Omental fat pad (tissue), 4 donors: ENCODE results near the gene SLC24A3. TPM values are rescaled to one million over a fixed set of nuclear protein-coding genes. Genes with fewer than 3 reads are reported as not detected.

Experiments
- ATAC-seq: fragments of 150-250 bp; one replicate; pipeline ENCODE4 v1.9.1; 2016; ENCODE audit warnings: mild to moderate bottlenecking, moderate library complexity; ENCODE audit not compliant: low FRiP score
- DNase-seq: peaks from one replicate; pipeline ENCODE4 v3.0.0-alpha.2; 2019; ENCODE audit warnings: low spot score
- total RNA-seq, 4 donors: library from RNA; depleted of rRNA; stranded (reverse); fragments of >200 nt; gene quantifications; one replicate each; pipeline ENCODE4 v1.1.0, GENCODE V29; 2016
- TF ChIP-seq, protein P1 (sequence below), 3 donors: fragments of 450-650 bp; IDR thresholded peaks; one replicate each; pipeline ENCODE4 v1.5.1; 2016 to 2017; ENCODE audit warnings: antibody characterized with exemption in 3 of 3, mild to moderate bottlenecking in 3 of 3, moderate library complexity in 2 of 3

SLC24A3 gene
- total RNA-seq, 4 donors from 2014 or later: 6.3 to 14.0 (median 9.2) TPM

DNA sequence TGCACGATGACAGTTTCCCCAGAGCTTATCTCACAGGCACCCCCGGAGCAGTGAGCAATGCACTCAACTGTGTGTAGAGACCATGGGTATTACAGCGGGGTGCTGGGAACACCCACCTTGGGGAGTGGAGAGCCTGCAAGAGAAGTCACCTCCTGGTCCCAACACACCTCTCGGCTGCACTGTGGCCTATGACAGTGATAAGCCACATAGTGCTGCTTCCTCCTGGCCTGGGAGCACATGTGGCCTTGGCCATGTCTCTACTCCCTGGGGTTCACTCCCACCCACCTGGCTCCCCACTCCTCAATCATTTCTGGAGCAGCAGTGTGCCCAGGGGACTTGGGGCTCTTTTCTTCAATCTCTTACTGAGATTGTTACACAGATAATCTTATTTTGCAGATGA, 77.0 kb downstream of the SLC24A3 start:
- TF ChIP-seq, protein P1, sequence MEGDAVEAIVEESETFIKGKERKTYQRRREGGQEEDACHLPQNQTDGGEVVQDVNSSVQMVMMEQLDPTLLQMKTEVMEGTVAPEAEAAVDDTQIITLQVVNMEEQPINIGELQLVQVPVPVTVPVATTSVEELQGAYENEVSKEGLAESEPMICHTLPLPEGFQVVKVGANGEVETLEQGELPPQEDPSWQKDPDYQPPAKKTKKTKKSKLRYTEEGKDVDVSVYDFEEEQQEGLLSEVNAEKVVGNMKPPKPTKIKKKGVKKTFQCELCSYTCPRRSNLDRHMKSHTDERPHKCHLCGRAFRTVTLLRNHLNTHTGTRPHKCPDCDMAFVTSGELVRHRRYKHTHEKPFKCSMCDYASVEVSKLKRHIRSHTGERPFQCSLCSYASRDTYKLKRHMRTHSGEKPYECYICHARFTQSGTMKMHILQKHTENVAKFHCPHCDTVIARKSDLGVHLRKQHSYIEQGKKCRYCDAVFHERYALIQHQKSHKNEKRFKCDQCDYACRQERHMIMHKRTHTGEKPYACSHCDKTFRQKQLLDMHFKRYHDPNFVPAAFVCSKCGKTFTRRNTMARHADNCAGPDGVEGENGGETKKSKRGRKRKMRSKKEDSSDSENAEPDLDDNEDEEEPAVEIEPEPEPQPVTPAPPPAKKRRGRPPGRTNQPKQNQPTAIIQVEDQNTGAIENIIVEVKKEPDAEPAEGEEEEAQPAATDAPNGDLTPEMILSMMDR (IDR thresholded peaks at IDR 0.05): no peak

DNA sequence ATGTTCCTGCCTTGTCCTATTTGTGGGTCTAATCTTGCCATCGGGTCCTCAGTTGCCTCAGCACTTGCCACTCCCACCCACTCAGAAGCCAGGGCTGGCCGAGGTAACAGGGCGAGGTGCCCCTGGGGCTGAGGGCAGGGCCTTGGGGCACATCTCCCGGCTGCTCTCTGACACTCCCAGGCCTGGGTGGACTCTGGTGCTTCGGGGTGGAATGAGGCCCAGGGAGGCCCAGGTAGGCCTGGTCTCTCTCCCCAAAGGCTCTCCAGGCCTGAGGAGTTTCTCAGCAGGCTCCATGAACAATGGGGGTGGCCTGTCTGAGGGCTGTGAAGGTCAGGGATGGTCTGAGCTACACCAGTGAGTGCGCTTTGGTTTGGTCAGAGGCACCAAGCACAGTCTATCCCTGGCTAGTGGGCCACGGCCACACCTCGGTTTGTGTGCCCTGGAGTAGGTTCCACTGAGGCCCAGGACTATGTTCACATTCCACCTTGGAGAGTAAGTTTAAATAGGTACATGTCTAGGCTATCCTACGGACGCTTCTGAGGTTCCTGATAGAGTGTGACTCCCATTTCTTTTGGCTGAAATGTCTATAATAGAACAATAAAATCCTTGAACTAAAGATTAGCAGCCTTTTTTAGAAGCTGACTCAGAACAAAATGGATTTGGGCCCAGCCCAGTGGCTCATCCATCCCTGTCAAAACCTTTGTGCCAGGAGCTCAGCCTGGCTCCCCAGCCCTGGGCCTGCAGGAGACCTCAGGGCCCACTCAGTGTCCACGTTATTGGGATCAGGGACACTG, 78.8 kb downstream of the SLC24A3 start:
- ATAC-seq (no peak), DNase-seq (no peak)
- TF ChIP-seq, protein P1 (IDR thresholded peaks at IDR 0.05): no peak

More for the DNA sequence above, 77.0 kb downstream of the SLC24A3 start:
- DNase-seq (no peak), ATAC-seq (no peak)

DNA sequence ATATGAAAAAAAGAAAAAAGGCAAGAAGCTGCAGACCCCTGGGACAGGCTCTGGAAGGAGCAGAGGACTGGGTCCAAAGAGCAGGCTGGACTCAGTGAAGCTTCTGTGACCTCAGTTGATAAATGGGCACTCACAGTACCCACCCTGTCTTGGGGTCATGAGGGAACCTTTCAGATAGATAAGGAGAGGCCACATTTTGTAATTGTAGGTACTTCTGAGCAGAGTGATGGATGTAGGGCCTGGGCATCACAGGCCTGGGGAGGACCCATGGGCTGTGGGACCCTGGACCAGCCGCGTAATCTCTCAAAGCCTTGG, 79.3 kb downstream of the SLC24A3 start:
- ATAC-seq (no peak), DNase-seq (no peak)
- TF ChIP-seq, protein P1 (IDR thresholded peaks at IDR 0.05): no peak

DNA sequence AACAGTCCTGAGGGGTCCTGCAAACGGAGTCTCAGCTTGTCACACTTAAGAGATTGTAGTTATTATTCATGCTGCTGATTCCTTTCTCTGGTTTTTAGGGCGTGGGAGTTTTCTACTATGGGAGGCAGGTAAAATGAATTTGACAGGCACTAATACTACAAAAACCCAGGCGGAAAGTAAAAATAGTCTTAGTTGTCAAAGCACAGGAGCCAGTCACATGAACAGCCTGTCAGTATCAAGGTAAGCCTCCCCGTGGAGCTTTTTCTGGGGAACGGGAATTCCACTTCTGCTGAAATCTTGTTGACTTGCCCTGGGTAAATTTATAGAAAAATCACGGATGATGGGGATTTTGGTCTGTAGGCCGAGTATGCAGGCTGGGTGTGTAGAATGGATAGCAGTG, 79.8 kb downstream of the SLC24A3 start:
- TF ChIP-seq, protein P1 (IDR thresholded peaks at IDR 0.05): no peak

DNA sequence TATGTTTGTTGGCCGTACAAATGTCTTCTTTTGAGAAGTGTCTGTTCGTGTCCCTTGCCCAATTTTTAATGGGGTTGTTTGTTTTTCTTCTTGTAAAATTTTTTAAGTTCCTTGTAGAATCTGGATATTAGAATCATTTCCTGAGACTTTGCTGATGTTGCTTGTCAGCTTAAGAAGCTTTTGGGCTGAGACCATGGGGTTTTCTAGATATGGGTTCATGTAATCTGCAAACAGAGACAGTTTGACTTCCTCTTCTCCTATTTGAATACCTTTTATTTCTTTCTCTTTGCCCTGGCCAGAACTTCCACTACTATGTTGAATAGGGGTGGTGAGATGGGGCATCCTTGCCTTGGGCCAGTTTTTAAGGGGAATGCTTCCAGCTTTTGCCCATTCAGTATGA, 82.6 kb downstream of the SLC24A3 start:
- ATAC-seq (no peak), DNase-seq (no peak)
- TF ChIP-seq, protein P1 (IDR thresholded peaks at IDR 0.05): no peak

More for the DNA sequence above, 79.8 kb downstream of the SLC24A3 start:
- DNase-seq (no peak), ATAC-seq (no peak)

DNA sequence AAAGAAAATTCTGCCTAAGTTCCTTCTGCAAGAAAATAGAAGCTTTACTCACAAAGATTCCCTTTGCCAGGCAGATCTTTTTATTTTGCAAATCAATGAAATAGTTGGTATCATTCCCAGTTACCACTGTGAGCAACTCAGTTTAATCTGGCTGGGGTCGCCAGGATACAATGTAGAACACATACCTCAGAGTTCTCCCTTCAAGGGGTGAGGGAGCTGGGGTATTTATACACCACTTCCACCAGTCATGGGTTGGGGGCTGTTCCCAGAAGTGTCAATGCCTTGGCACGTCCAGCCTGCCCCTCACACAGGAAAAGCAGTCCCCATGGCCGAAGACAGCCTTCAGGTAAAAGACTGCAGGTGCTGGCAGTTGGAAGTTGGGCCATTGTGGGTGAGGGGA, 86.2 kb downstream of the SLC24A3 start:
- ATAC-seq: no peak
- no peak for DNase-seq
- TF ChIP-seq, protein P1 (IDR thresholded peaks at IDR 0.05): no peak

DNA sequence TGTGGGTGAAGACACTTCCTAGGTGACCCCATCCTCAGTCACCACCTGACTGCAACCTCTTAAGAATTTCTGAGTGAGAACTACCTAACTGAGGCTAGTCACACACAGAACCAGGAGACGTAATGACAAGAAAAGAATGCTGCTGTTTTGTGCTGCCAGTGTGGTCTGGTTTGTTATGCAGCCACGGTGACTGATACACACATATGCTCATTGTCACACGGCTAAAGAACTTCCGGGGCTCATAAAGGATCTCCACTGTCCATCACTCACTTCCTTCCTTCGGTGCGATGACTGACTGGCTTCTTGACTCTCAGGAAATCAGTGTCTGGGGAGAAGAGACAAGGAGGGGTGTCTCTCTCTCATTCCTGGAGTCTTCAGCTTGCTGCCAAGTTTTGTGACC, 88.0 kb downstream of the SLC24A3 start:
- TF ChIP-seq, protein P1 (IDR thresholded peaks at IDR 0.05): no peak
- no peak for ATAC-seq
- DNase-seq: no peak
